Smooth muscle cell (in vitro differentiated cells): ENCODE results near the gene MX1. TPM values are rescaled to one million over a fixed set of nuclear protein-coding genes. Genes with fewer than 3 reads are reported as not detected.

Source experiments
- DNase-seq: peaks from one replicate; lab custom pipeline; 2025; ENCODE audit not compliant: unreplicated experiment; lab: John Stamatoyannopoulos, UW
- H2AFZ ChIP-seq: fragments of 200-600 bp; sonication (generic); 2 replicates; pipeline ENCODE4 v1.6.0; 2016; ENCODE audit warnings: antibody characterized with exemption, low read depth, mild to moderate bottlenecking
- H3F3A ChIP-seq: fragments of 200-600 bp; sonication (generic); 2 replicates; pipeline ENCODE4 v1.6.0; 2017; ENCODE audit warnings: antibody characterized with exemption, low read depth
- H3K27ac ChIP-seq: fragments of 200-600 bp; sonication (generic); 2 replicates; pipeline ENCODE4 v1.5.1; 2016; ENCODE audit warnings: low read depth, mild to moderate bottlenecking
- H3K27me3 ChIP-seq: fragments of 200-600 bp; sonication (generic); 2 replicates; pipeline ENCODE4 v1.6.1; 2016; ENCODE audit warnings: low read depth, mild to moderate bottlenecking
- H3K36me3 ChIP-seq: fragments of 200-600 bp; sonication (generic); 2 replicates; pipeline ENCODE4 v1.5.1; 2016; ENCODE audit warnings: low read depth
- H3K4me1 ChIP-seq: fragments of 200-600 bp; sonication (generic); 2 replicates; pipeline ENCODE4 v1.5.1; 2016; ENCODE audit warnings: low read depth
- H3K4me2 ChIP-seq: fragments of 200-600 bp; sonication (generic); 2 replicates; pipeline ENCODE4 v1.6.0; 2016; ENCODE audit warnings: mild to moderate bottlenecking
- H3K4me3 ChIP-seq: fragments of 200-600 bp; sonication (generic); 2 replicates; pipeline ENCODE4 v1.5.1; 2016; ENCODE audit warnings: mild to moderate bottlenecking
- H3K79me2 ChIP-seq: fragments of 200-600 bp; sonication (generic); 2 replicates; pipeline ENCODE4 v1.6.0; 2016; ENCODE audit warnings: low read depth, mild to moderate bottlenecking
- H3K9ac ChIP-seq: fragments of 200-600 bp; sonication (generic); 2 replicates; pipeline ENCODE4 v1.6.0; 2016; ENCODE audit warnings: low read depth
- H3K9me3 ChIP-seq: fragments of 200-600 bp; sonication (generic); replicated peaks from 2 replicates; pipeline ENCODE4 v1.5.1; 2016; ENCODE audit warnings: low read depth
- H4K20me1 ChIP-seq: fragments of 200-600 bp; sonication (generic); 2 replicates; pipeline ENCODE4 v1.6.0; 2016; ENCODE audit warnings: low read depth
- CTCF ChIP-seq: fragments of 200-600 bp; sonication (generic); IDR thresholded peaks from 2 replicates; pipeline ENCODE4 v1.5.1; 2017; ENCODE audit warnings: borderline replicate concordance, mild to moderate bottlenecking, antibody characterized with exemption; ENCODE audit not compliant: insufficient read depth, poor library complexity, severe bottlenecking
- WGBS: methylation state at CpG from one replicate; pipeline ENCODE4 v1.1.7; 2016; ENCODE audit warnings: low lambda C conversion rate; 5-methylcytosine and 5-hydroxymethylcytosine counted together
- polyA plus RNA-seq: library from polyadenylated mRNA; unstranded; fragments of >200 nt; fragmentation: Nextera tagmentation; extraction: Ambion mirVana; gene quantifications from 2 replicates; pipeline ENCODE4 v1.2.1, GENCODE V29; 2016
- total RNA-seq: library from RNA; depleted of rRNA; stranded (reverse); fragments of >200 nt; gene quantifications from 2 replicates; pipeline ENCODE4 v1.2.3, GENCODE V29; 2014

MX1 gene
- total and polyA plus RNA-seq, 2 experiments from 2014 or later, result 1.3 to 3.5 TPM

DNA sequence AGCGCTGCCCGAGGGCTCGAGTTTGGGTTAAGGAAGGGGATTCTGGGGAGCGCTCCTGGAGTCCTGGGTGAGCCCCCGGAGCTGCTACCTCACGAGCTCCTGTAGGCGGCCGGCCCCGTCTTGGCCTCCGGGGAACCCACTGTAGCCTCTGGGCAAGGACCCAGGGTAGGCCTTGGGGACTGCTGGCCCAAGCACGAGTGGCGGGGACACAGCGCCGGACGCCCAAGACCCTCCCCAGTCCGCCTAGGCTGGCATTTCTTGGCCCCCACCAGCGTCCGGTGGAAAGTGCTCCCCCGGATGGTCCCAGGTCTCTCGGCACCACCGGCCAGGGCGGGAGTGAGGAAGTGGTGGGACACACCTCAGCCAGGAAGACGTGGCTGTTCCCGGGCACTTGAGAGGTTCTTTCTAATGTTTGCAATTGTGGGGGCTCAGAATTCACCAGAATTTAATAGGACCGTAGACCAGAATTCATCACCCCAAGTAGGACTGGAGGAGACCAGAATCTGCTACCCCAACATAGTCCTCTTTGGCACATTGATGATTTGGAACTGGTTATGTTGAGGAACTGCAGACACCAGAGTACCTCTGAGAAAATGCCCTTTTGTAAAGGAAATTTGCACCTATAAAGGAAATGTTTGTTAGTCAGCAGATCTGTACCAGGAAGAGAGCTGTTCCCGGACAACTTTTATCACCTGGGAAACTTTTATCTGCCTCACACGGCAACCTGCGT is 82.5 kb downstream of the MX1 start:
- Histone ChIP-seq H3K79me2 (no peaks in the 10 kb centered on the region), H3K9ac (no peak overlapping the region), H3K27me3 (peaks cover 81% of the 10 kb centered on the region), H3K36me3 (no peaks in the 10 kb centered on the region), H3K4me1 (no peaks in the 10 kb centered on the region), H3K4me2 (peak overlapping the region; percentile 83), H3K4me3 (peak overlapping the region; percentile 53), H3K27ac (no peak overlapping the region), H3K9me3 (no peaks in the 10 kb centered on the region), H3F3A (no peaks in the 10 kb centered on the region), H4K20me1 (no peaks in the 10 kb centered on the region), H2AFZ (no peak overlapping the region)
- no peak for DNase-seq
- 13% methylated on average over 21 of the region's 28 CpGs for WGBS
- TF ChIP-seq CTCF, result no peak

Other genes starting within 250 kb of the MX1 start
- not detected in 2 replicates for gene FAM3B, start 109.4 kb upstream of the MX1 start, total RNA-seq
- gene FAM3B, start 109.4 kb upstream of the MX1 start, polyA plus RNA-seq, result 0.18 TPM in 1 of 2 replicates, not detected in the other
- gene MX2, start 64.2 kb upstream of the MX1 start, total RNA-seq, result 2.5 and 11.3 TPM in 2 replicates
- 1.9 and 3.1 TPM in 2 replicates for gene MX2, start 64.2 kb upstream of the MX1 start, polyA plus RNA-seq
- gene TMPRSS2, start 81.9 kb downstream of the MX1 start, total RNA-seq, result 1.3 and 2.0 TPM in 2 replicates
- gene TMPRSS2, start 81.9 kb downstream of the MX1 start, polyA plus RNA-seq, result 0.39 and 1.3 TPM in 2 replicates